Prostate gland (tissue), 2 donors: ENCODE measurements around the gene TAF1C.

Source experiments
- CTCF ChIP-seq, 4 experiments: fragments of 200-600 bp in 2 of 4; fragments of 450-650 bp in 2 of 4; sonication (generic) in 2 of 4; IDR thresholded peaks; 1 replicate in 3 of 4; 2 replicates in 1 of 4; pipeline ENCODE4 v1.5.1; 2016 to 2019; ENCODE audit warnings: antibody characterized with exemption in 4 of 4, mild to moderate bottlenecking in 2 of 4, moderate library complexity in 2 of 4
- POLR2A ChIP-seq: fragments of 450-650 bp; IDR thresholded peaks from one replicate; pipeline ENCODE4 v1.6.1; 2016; ENCODE audit warnings: antibody characterized with exemption, mild to moderate bottlenecking

- peak; percentile 47 to 87 (median 66) for TF ChIP-seq CTCF (IDR thresholded peaks at IDR 0.05)
- TF ChIP-seq POLR2A, result no peak
Observed at GRCh38 chr16:84175350-84176081, 11.3 kb downstream of the TAF1C start.
